ENCODE measurements around the gene MCF2L2.
"Not testable (repeated sequence)": the region's sequence is repeated elsewhere in the genome, so short reads cannot be mapped to it uniquely, and the experiment has no call there.

MCF2L2 gene

DNA sequence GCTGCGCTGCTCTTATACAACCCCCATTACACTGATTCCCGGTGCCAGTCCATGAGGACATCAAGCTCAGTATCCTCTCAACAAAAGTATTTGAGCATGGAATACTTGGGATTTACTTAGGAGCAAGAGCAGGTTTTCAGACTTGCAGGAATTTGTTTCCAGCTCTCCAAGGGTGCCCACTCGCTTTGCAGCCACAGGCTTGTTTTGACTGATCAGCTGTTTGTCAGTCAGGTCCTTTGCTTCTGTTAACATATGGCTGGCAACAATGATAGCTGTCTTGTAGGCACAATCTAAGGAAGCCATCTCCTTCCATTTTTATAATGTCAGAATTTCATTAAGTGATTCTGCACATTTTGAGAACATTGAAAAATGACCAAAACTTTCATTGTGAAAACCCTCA, 38.2 kb upstream of the MCF2L2 start:
- no peak overlapping the region for H3K9ac ChIP-seq (ENCODE audit: insufficient read length)
- TF ChIP-seq POLR2AphosphoS5 (IDR thresholded peaks at IDR 0.05; ENCODE audit: borderline replicate concordance, low read depth, low read length) (no peak), EZH2 (IDR thresholded peaks at IDR 0.05) (no peak), FOXP2 (optimal IDR thresholded peaks at IDR 0.05; ENCODE audit: control extremely low read depth, extremely low read length, insufficient read depth) (no peak)

GRCh38 chr3:183465710-183466109, 37.3 kb upstream of the MCF2L2 start:
- H3K9me3 ChIP-seq (ENCODE audit: low read depth, low read length); DNase-seq (ENCODE audit: low read depth, low spot score); H3K9ac ChIP-seq (ENCODE audit: insufficient read length); H3K36me3 ChIP-seq (ENCODE audit: insufficient read depth, low read length); H3K27ac ChIP-seq; H3K4me3 ChIP-seq: not testable (repeated sequence)

More for the DNA sequence above, 38.2 kb upstream of the MCF2L2 start:
- Histone ChIP-seq H3K9me3 (ENCODE audit: low read depth, low read length) (no peaks in the 10 kb centered on the region), H3K27ac (no peak overlapping the region), H3K4me3 (no peak overlapping the region), H3K36me3 (ENCODE audit: insufficient read depth, low read length) (no peaks in the 10 kb centered on the region)
- no peak for DNase-seq (ENCODE audit: low read depth, low spot score)

DNA sequence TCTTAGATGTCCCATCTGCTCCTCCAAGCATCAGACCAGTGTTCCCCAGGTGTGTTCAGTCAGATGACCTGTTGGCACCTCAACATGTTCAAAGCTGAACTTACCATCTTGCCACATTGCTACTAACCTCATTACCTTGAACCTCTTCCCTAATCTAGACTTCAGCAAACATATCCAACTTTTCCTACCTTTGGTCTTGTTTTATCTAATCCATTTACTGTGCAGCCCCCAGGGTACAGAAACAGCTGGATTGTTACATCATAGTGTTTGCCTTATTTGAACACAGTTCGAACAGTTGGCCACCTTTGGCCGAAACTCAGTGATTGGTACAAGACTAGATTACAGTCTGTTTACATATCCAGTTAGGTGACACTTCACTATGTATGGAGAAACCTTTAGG, 36.1 kb upstream of the MCF2L2 start:
- H3K9ac ChIP-seq (ENCODE audit: insufficient read length): no peak overlapping the region
- TF ChIP-seq EZH2 (IDR thresholded peaks at IDR 0.05): no peak
- TF ChIP-seq POLR2AphosphoS5 (IDR thresholded peaks at IDR 0.05; ENCODE audit: borderline replicate concordance, low read depth, low read length): no peak
- TF ChIP-seq FOXP2 (optimal IDR thresholded peaks at IDR 0.05; ENCODE audit: control extremely low read depth, extremely low read length, insufficient read depth): no peak
- H3K27ac ChIP-seq: no peak overlapping the region
- H3K36me3 ChIP-seq (ENCODE audit: insufficient read depth, low read length): no peaks in the 10 kb centered on the region
- DNase-seq (ENCODE audit: low read depth, low spot score): no peak
- H3K4me3 ChIP-seq: no peak overlapping the region
- H3K9me3 ChIP-seq (ENCODE audit: low read depth, low read length): no peaks in the 10 kb centered on the region

- H3K9me3 ChIP-seq (ENCODE audit: low read depth, low read length): no peaks in the 10 kb centered on the region
- no peak overlapping the region for H3K4me3 ChIP-seq
- H3K27ac ChIP-seq: no peak overlapping the region
- no peak overlapping the region for H3K9ac ChIP-seq (ENCODE audit: insufficient read length)
- DNase-seq (ENCODE audit: low read depth, low spot score): no peak
- no peaks in the 10 kb centered on the region for H3K36me3 ChIP-seq (ENCODE audit: insufficient read depth, low read length)
- TF ChIP-seq EZH2 (IDR thresholded peaks at IDR 0.05) (no peak), FOXP2 (optimal IDR thresholded peaks at IDR 0.05; ENCODE audit: control extremely low read depth, extremely low read length, insufficient read depth) (no peak), POLR2AphosphoS5 (IDR thresholded peaks at IDR 0.05; ENCODE audit: borderline replicate concordance, low read depth, low read length) (no peak)
Observed at GRCh38 chr3:183460081-183461055, 31.9 kb upstream of the MCF2L2 start.

DNA sequence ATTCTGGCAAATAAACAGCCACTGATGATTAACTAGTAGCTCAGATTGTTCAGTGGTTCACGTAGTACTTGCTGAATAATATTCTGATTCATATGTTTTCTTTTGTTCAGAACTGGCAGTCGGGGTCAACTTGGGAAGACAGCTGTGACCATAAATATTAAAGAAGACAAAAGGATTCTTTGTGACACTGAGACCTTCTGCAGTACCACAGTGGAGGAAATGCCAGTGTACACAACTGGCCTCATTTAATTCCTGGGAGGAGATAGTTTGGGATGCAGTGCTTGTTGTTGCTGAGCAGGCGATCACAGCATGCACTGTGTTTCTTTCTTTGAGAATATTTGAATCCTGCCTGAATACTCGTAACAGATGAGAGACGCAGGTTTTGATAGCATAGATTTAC, 26.7 kb upstream of the MCF2L2 start:
- TF ChIP-seq POLR2AphosphoS5 (IDR thresholded peaks at IDR 0.05; ENCODE audit: borderline replicate concordance, low read depth, low read length): no peak
- no peak for TF ChIP-seq FOXP2 (optimal IDR thresholded peaks at IDR 0.05; ENCODE audit: control extremely low read depth, extremely low read length, insufficient read depth)
- no peak for TF ChIP-seq EZH2 (IDR thresholded peaks at IDR 0.05)
- Histone ChIP-seq H3K9me3 (ENCODE audit: low read depth, low read length) (no peaks in the 10 kb centered on the region), H3K4me3 (no peak overlapping the region), H3K36me3 (ENCODE audit: insufficient read depth, low read length) (no peaks in the 10 kb centered on the region), H3K9ac (ENCODE audit: insufficient read length) (no peak overlapping the region), H3K27ac (no peak overlapping the region)
- DNase-seq (ENCODE audit: low read depth, low spot score): no peak

- H3K27ac ChIP-seq: no peak overlapping the region
- no peak overlapping the region for H3K9ac ChIP-seq (ENCODE audit: insufficient read length)
- TF ChIP-seq FOXP2 (optimal IDR thresholded peaks at IDR 0.05; ENCODE audit: control extremely low read depth, extremely low read length, insufficient read depth): no peak
- no peak for TF ChIP-seq EZH2 (IDR thresholded peaks at IDR 0.05)
- no peak for TF ChIP-seq POLR2AphosphoS5 (IDR thresholded peaks at IDR 0.05; ENCODE audit: borderline replicate concordance, low read depth, low read length)
- H3K36me3 ChIP-seq (ENCODE audit: insufficient read depth, low read length): no peaks in the 10 kb centered on the region
- H3K9me3 ChIP-seq (ENCODE audit: low read depth, low read length): no peaks in the 10 kb centered on the region
- no peak for DNase-seq (ENCODE audit: low read depth, low spot score)
- H3K4me3 ChIP-seq: no peak overlapping the region
Observed at GRCh38 chr3:183454064-183454463, 25.6 kb upstream of the MCF2L2 start.

GRCh38 chr3:183449791-183450190, 21.4 kb upstream of the MCF2L2 start:
- Histone ChIP-seq H3K4me3 (no peak overlapping the region), H3K36me3 (ENCODE audit: insufficient read depth, low read length) (no peaks in the 10 kb centered on the region), H3K9me3 (ENCODE audit: low read depth, low read length) (no peaks in the 10 kb centered on the region), H3K27ac (no peak overlapping the region), H3K9ac (ENCODE audit: insufficient read length) (no peak overlapping the region)
- TF ChIP-seq FOXP2 (optimal IDR thresholded peaks at IDR 0.05; ENCODE audit: control extremely low read depth, extremely low read length, insufficient read depth): no peak
- TF ChIP-seq POLR2AphosphoS5 (IDR thresholded peaks at IDR 0.05; ENCODE audit: borderline replicate concordance, low read depth, low read length): no peak
- no peak for TF ChIP-seq EZH2 (IDR thresholded peaks at IDR 0.05)
- no peak for DNase-seq (ENCODE audit: low read depth, low spot score)

- H3K9ac ChIP-seq (ENCODE audit: insufficient read length): no peak overlapping the region
- DNase-seq (ENCODE audit: low read depth, low spot score): no peak
- TF ChIP-seq POLR2AphosphoS5 (IDR thresholded peaks at IDR 0.05; ENCODE audit: borderline replicate concordance, low read depth, low read length): no peak
- no peak for TF ChIP-seq FOXP2 (optimal IDR thresholded peaks at IDR 0.05; ENCODE audit: control extremely low read depth, extremely low read length, insufficient read depth)
- no peak for TF ChIP-seq EZH2 (IDR thresholded peaks at IDR 0.05)
- no peak overlapping the region for H3K27ac ChIP-seq
- H3K4me3 ChIP-seq: no peak overlapping the region
- H3K9me3 ChIP-seq (ENCODE audit: low read depth, low read length): 0 out of 2 replicates have a peak, but pooled peaks cover 3% of the 10 kb centered on the region
- no peaks in the 10 kb centered on the region for H3K36me3 ChIP-seq (ENCODE audit: insufficient read depth, low read length)
Observed at GRCh38 chr3:183449391-183449790, 21.0 kb upstream of the MCF2L2 start.

Measured in SK-N-MC (cell line).